Tibial nerve (tissue), 4 donors: ENCODE data around the gene RACGAP1.

Experiments
- CTCF ChIP-seq, 5 experiments: fragments of 200-600 bp in 3 of 5; fragments of 450-650 bp in 2 of 5; sonication (generic) in 3 of 5; IDR thresholded peaks; one replicate each; pipeline ENCODE4 v1.5.1; 2016 to 2019; ENCODE audit warnings: antibody characterized with exemption in 5 of 5, mild to moderate bottlenecking in 3 of 5, moderate library complexity in 2 of 5
- EP300 ChIP-seq, 2 donors: sonication (generic); formaldehyde crosslinking; IDR thresholded peaks; one replicate each; pipeline ENCODE4 v1.6.1; 2017; ENCODE audit warnings: antibody characterized with exemption in 2 of 2, mild to moderate bottlenecking in 1 of 2
- POLR2A ChIP-seq, 2 donors: fragments of 450-650 bp; IDR thresholded peaks; one replicate each; pipeline ENCODE4 v1.6.1; 2017; ENCODE audit warnings: antibody characterized with exemption in 2 of 2, mild to moderate bottlenecking in 2 of 2, moderate library complexity in 2 of 2

GRCh38 chr12:49949866-49950265, 75.4 kb downstream of the RACGAP1 start:
- no peak for TF ChIP-seq CTCF (IDR thresholded peaks at IDR 0.05)
- no peak for TF ChIP-seq POLR2A (IDR thresholded peaks at IDR 0.05)
- TF ChIP-seq EP300 (IDR thresholded peaks at IDR 0.05), result no peak
